Measurements from ENCODE around the gene PRDM2. TPM values are rescaled to one million over a fixed set of nuclear protein-coding genes. Genes with fewer than 3 reads are reported as not detected.
A peak's percentile ranks its signal among the peaks of the same experiment; 100 is the strongest.

PRDM2 gene
- total RNA-seq, 1 donor from 2014 or later = 88.3 TPM

- Mint-ChIP-seq H3K4me1 (ENCODE audit: low read depth, unreplicated experiment) (peaks cover 6% of the 10 kb centered on the region), H3K36me3 (ENCODE audit: unreplicated experiment) (no peaks in the 10 kb centered on the region), H3K4me3 (ENCODE audit: unreplicated experiment) (no peak overlapping the region), H3K27ac (ENCODE audit: unreplicated experiment) (no peak overlapping the region), H3K27me3 (ENCODE audit: unreplicated experiment) (peaks cover 6% of the 10 kb centered on the region), H3K9me3 (ENCODE audit: unreplicated experiment) (peaks cover 14% of the 10 kb centered on the region)
- TF ChIP-seq, protein P1, sequence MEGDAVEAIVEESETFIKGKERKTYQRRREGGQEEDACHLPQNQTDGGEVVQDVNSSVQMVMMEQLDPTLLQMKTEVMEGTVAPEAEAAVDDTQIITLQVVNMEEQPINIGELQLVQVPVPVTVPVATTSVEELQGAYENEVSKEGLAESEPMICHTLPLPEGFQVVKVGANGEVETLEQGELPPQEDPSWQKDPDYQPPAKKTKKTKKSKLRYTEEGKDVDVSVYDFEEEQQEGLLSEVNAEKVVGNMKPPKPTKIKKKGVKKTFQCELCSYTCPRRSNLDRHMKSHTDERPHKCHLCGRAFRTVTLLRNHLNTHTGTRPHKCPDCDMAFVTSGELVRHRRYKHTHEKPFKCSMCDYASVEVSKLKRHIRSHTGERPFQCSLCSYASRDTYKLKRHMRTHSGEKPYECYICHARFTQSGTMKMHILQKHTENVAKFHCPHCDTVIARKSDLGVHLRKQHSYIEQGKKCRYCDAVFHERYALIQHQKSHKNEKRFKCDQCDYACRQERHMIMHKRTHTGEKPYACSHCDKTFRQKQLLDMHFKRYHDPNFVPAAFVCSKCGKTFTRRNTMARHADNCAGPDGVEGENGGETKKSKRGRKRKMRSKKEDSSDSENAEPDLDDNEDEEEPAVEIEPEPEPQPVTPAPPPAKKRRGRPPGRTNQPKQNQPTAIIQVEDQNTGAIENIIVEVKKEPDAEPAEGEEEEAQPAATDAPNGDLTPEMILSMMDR (IDR thresholded peaks at IDR 0.05; ENCODE audit: partially characterized antibody, unreplicated experiment) = no peak
- no peak for DNase-seq
Observed at GRCh38 chr1:13746342-13746741, 46.4 kb downstream of the PRDM2 start.

DNA sequence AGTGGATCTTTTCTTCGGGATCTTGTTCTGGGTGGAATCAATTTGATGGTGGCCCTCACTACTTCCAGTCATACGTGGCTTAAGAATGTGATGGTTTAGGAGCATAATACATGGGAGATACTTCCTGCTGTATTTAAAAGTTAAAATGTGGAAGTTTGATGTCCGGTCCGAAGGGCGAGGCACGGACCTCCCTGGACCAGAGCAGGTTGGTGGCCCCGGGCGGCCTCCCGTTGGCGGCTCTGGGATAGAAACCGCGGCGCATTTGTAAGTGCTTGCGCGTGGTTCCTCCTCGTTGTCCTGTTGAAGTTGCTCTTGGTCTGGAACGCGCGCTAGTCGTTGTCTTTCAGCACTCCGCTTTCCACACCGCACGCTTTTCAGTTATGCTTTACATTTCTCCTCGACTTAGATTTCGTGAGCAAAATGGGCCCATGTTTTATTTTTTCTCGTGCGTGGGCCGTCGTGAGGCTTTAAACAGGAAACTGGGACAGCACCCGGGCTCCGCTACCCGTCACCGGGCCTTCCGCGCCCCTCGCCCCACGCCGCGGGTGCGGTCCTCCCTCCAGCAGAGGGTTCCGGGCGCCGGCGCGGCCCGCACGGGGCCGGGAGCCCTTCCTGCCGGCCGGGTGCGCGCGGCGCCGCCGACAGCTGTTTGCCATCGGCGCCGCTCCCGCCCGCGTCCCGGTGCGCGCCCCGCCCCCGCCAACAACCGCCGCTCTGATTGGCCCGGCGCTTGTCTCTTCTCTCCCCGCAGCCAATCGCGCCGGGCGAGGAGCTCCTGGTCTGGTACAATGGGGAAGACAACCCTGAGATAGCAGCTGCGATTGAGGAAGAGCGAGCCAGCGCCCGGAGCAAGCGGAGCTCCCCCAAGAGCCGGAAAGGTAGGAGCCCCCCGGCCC lies 48.9 kb downstream of the PRDM2 start:
- Mint-ChIP-seq H3K36me3 (ENCODE audit: unreplicated experiment) (no peaks in the 10 kb centered on the region), H3K27me3 (ENCODE audit: unreplicated experiment) (peaks cover 6% of the 10 kb centered on the region), H3K4me1 (ENCODE audit: low read depth, unreplicated experiment) (peaks cover 23% of the 10 kb centered on the region), H3K4me3 (ENCODE audit: unreplicated experiment) (peak overlapping the region; percentile 89), H3K9me3 (ENCODE audit: unreplicated experiment) (peaks cover 16% of the 10 kb centered on the region), H3K27ac (ENCODE audit: unreplicated experiment) (peak overlapping the region; percentile 89)
- TF ChIP-seq, protein P1 (IDR thresholded peaks at IDR 0.05; ENCODE audit: partially characterized antibody, unreplicated experiment) = no peak
- DNase-seq = peak; percentile 97

DNA sequence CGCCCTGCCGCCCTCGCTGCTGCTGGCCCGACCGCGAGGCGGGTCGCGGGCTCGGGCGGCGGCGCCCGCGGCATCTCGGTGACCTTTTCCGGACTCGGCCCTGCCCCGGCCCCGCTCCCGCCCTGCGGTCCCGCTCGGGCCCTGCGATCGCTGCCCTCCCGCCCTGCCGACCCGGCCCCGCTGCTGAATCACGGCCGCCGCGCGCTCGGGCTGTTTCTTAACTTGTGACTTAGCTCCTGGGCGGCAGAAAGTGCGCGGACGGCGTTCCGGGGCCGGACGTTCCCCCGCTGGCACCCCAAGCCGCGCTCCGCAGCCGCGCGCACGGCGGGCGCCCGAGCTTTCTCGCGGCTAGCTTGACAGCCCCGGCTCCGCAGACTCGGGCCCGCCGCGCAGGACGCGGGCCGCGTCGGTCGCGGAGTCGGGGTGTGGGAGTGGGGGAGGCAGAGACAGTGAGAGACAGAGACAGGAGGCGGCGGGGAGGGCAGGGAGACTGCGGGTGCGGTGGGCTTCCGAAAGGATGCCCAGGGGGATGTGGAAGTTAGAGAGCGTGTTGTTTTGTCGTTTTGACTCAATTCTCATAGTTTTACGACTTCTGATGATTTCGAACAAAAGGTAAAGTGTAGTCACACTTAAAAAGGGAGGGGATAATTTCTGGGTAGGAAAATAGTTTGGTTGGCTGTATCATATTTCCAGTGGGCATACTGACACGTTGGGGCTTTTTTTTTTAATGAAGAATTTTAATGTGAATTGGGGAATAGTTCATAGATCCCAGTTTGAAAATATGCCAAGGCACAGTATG lies 49.8 kb downstream of the PRDM2 start:
- Mint-ChIP-seq H3K36me3 (ENCODE audit: unreplicated experiment) (no peaks in the 10 kb centered on the region), H3K9me3 (ENCODE audit: unreplicated experiment) (peaks cover 16% of the 10 kb centered on the region), H3K27ac (ENCODE audit: unreplicated experiment) (peak overlapping the region; percentile 96)

GRCh38 chr1:13751458-13751871 lies 51.5 kb downstream of the PRDM2 start:
- Mint-ChIP-seq H3K4me3 (ENCODE audit: unreplicated experiment) (peak overlapping the region; percentile 47), H3K4me1 (ENCODE audit: low read depth, unreplicated experiment) (peaks cover 34% of the 10 kb centered on the region), H3K27me3 (ENCODE audit: unreplicated experiment) (peaks cover 6% of the 10 kb centered on the region), H3K36me3 (ENCODE audit: unreplicated experiment) (no peaks in the 10 kb centered on the region), H3K27ac (ENCODE audit: unreplicated experiment) (peak overlapping the region; percentile 49), H3K9me3 (ENCODE audit: unreplicated experiment) (peaks cover 16% of the 10 kb centered on the region)
- no peak for DNase-seq
- TF ChIP-seq, protein P1 (IDR thresholded peaks at IDR 0.05; ENCODE audit: partially characterized antibody, unreplicated experiment) = no peak

More for the DNA sequence above, 49.8 kb downstream of the PRDM2 start:
- H3K27me3 Mint-ChIP-seq (ENCODE audit: unreplicated experiment) = peaks cover 6% of the 10 kb centered on the region
- peaks cover 31% of the 10 kb centered on the region for H3K4me1 Mint-ChIP-seq (ENCODE audit: low read depth, unreplicated experiment)
- TF ChIP-seq, protein P1 (IDR thresholded peaks at IDR 0.05; ENCODE audit: partially characterized antibody, unreplicated experiment) = no peak
- H3K4me3 Mint-ChIP-seq (ENCODE audit: unreplicated experiment) = peak overlapping the region; percentile 99
- DNase-seq = peak; percentile 65

Data from glutamatergic neuron (in vitro differentiated cells).